ENCODE results near the gene SLC26A3.

Gene SLC26A3

GRCh38 chr7:107726356-107727130 lies 76.5 kb downstream of the SLC26A3 start:
- Histone ChIP-seq H3K36me3 (no peaks in the 10 kb centered on the region), H3K9me3 (no peaks in the 10 kb centered on the region), H3K9ac (no peak overlapping the region), H4K20me1 (no peaks in the 10 kb centered on the region), H3K27me3 (no peaks in the 10 kb centered on the region), H3K27ac (no peak overlapping the region), H3K4me3 (no peak overlapping the region), H3K4me2 (no peak overlapping the region), H3K4me1 (no peaks in the 10 kb centered on the region)
- no peak for TF ChIP-seq Cebpa-rat (IDR thresholded peaks at IDR 0.05)

- H3K4me2 ChIP-seq = no peak overlapping the region
- no peak overlapping the region for H3K4me3 ChIP-seq
- H3K4me1 ChIP-seq = no peaks in the 10 kb centered on the region
- no peak overlapping the region for H3K9ac ChIP-seq
- H3K36me3 ChIP-seq = no peaks in the 10 kb centered on the region
- no peak overlapping the region for H3K27ac ChIP-seq
- H3K27me3 ChIP-seq = no peaks in the 10 kb centered on the region
- no peaks in the 10 kb centered on the region for H3K9me3 ChIP-seq
- TF ChIP-seq Cebpa-rat (IDR thresholded peaks at IDR 0.05) = no peak
- H4K20me1 ChIP-seq = no peaks in the 10 kb centered on the region
These were observed 77.8 kb downstream of the SLC26A3 start for GRCh38 chr7:107725138-107725740.

- H3K36me3 ChIP-seq = no peaks in the 10 kb centered on the region
- TF ChIP-seq Cebpa-rat (IDR thresholded peaks at IDR 0.05) = no peak
- H3K4me3 ChIP-seq = no peak overlapping the region
- H3K27ac ChIP-seq = no peak overlapping the region
- H3K4me2 ChIP-seq = no peak overlapping the region
- H4K20me1 ChIP-seq = no peaks in the 10 kb centered on the region
- no peaks in the 10 kb centered on the region for H3K27me3 ChIP-seq
- no peaks in the 10 kb centered on the region for H3K9me3 ChIP-seq
- no peaks in the 10 kb centered on the region for H3K4me1 ChIP-seq
- H3K9ac ChIP-seq = no peak overlapping the region
These were observed 79.8 kb downstream of the SLC26A3 start for GRCh38 chr7:107723255-107723654.

GRCh38 chr7:107721286-107721685 lies 81.7 kb downstream of the SLC26A3 start:
- H4K20me1 ChIP-seq = no peaks in the 10 kb centered on the region
- H3K4me2 ChIP-seq = no peak overlapping the region
- no peaks in the 10 kb centered on the region for H3K4me1 ChIP-seq
- H3K9ac ChIP-seq = no peak overlapping the region
- no peak overlapping the region for H3K27ac ChIP-seq
- no peaks in the 10 kb centered on the region for H3K27me3 ChIP-seq
- H3K36me3 ChIP-seq = no peaks in the 10 kb centered on the region
- no peak overlapping the region for H3K4me3 ChIP-seq
- TF ChIP-seq Cebpa-rat (IDR thresholded peaks at IDR 0.05) = no peak
- no peaks in the 10 kb centered on the region for H3K9me3 ChIP-seq

GRCh38 chr7:107718456-107719193 lies 84.4 kb downstream of the SLC26A3 start:
- Histone ChIP-seq H3K4me3 (no peak overlapping the region), H3K9me3 (no peaks in the 10 kb centered on the region), H3K27ac (no peak overlapping the region), H3K27me3 (no peaks in the 10 kb centered on the region), H3K36me3 (no peaks in the 10 kb centered on the region), H3K4me2 (no peak overlapping the region), H3K4me1 (no peaks in the 10 kb centered on the region), H3K9ac (no peak overlapping the region), H4K20me1 (no peaks in the 10 kb centered on the region)
- no peak for TF ChIP-seq Cebpa-rat (IDR thresholded peaks at IDR 0.05)

GRCh38 chr7:107715531-107715930 lies 87.5 kb downstream of the SLC26A3 start:
- TF ChIP-seq Cebpa-rat (IDR thresholded peaks at IDR 0.05) = no peak
- no peaks in the 10 kb centered on the region for H3K36me3 ChIP-seq
- no peak overlapping the region for H3K4me2 ChIP-seq
- H3K9ac ChIP-seq = no peak overlapping the region
- H3K27me3 ChIP-seq = no peaks in the 10 kb centered on the region
- no peaks in the 10 kb centered on the region for H4K20me1 ChIP-seq
- no peak overlapping the region for H3K27ac ChIP-seq
- H3K9me3 ChIP-seq = no peaks in the 10 kb centered on the region
- no peak overlapping the region for H3K4me3 ChIP-seq
- H3K4me1 ChIP-seq = no peaks in the 10 kb centered on the region
